HEK293 (cell line): ENCODE data around the gene BCOR.
A peak's percentile ranks its signal among the peaks of the same experiment; 100 is the strongest.

ENCODE experiments used
- CTCF ChIA-PET: fragments of 350-600 bp; formaldehyde crosslinking; extraction: SDS; loops from one replicate; lab custom pipeline; 2021; ENCODE audit warnings: antibody characterized with exemption; lab: Yijun Ruan, JAX
- POLR2A ChIA-PET: fragments of 300-600 bp; formaldehyde crosslinking; extraction: SDS; loops from one replicate; lab custom pipeline; 2020; ENCODE audit warnings: antibody characterized with exemption, inconsistent platforms; lab: Yijun Ruan, JAX
- H3K27ac ChIP-seq: fragments of 200-500 bp; sonication (Bioruptor generic); 2 replicates; pipeline ENCODE4 v1.5.1; 2014; ENCODE audit warnings: low read depth, low read length, control low read depth, inconsistent platforms; ENCODE audit errors: extremely low read depth
- H3K36me3 ChIP-seq, 2 experiments: fragments of 200-500 bp in 1 of 2; sonication (Bioruptor generic) in 1 of 2; 1 replicate in 1 of 2; 2 replicates in 1 of 2; pipeline ENCODE4 v1.5.1; 2014 to 2017; ENCODE audit warnings: inconsistent platforms in 2 of 2, low read length in 2 of 2; ENCODE audit not compliant: control insufficient read depth in 2 of 2, insufficient read depth in 1 of 2
- H3K4me1 ChIP-seq: fragments of 200-500 bp; sonication (Bioruptor generic); 2 replicates; pipeline ENCODE4 v1.5.1; 2014; ENCODE audit warnings: mild to moderate bottlenecking, low read length, inconsistent platforms; ENCODE audit not compliant: control insufficient read depth, insufficient read depth
- H3K4me3 ChIP-seq: 2 replicates; pipeline ENCODE4 v1.5.1; 2011; ENCODE audit warnings: low read depth, mild to moderate bottlenecking, control low read depth, low read length, moderate library complexity
- H3K9me3 ChIP-seq: fragments of 200-500 bp; sonication (Bioruptor generic); 2 replicates; pipeline ENCODE4 v1.5.1; 2014; ENCODE audit warnings: low read depth, low read length, inconsistent platforms; ENCODE audit not compliant: control insufficient read depth, insufficient read depth
- BCL11B ChIP-seq: fragments of 450-650 bp; formaldehyde crosslinking; IDR thresholded peaks from 2 replicates; pipeline ENCODE4 v1.5.1; 2016; ENCODE audit warnings: low read depth, missing biosample characterization, missing genetic modification characterization
- GLIS1 ChIP-seq: fragments of 450-650 bp; formaldehyde crosslinking; IDR thresholded peaks from 2 replicates; pipeline ENCODE4 v1.5.1; 2016; ENCODE audit warnings: missing biosample characterization, missing genetic modification characterization
- HOXC10 ChIP-seq: sonication (generic); formaldehyde crosslinking; IDR thresholded peaks from 2 replicates; pipeline ENCODE4 v1.8.1; 2023; ENCODE audit warnings: mild to moderate bottlenecking, missing genetic modification reagents
- HOXD13 ChIP-seq: sonication (generic); formaldehyde crosslinking; IDR thresholded peaks from 2 replicates; pipeline ENCODE4 v1.8.0; 2022; ENCODE audit warnings: missing genetic modification reagents, borderline replicate concordance
- KLF16 ChIP-seq: fragments of 450-650 bp; formaldehyde crosslinking; IDR thresholded peaks from 2 replicates; pipeline ENCODE4 v1.5.1; 2017; ENCODE audit warnings: missing biosample characterization, missing genetic modification characterization
- ZBTB8A ChIP-seq: fragments of 450-650 bp; formaldehyde crosslinking; IDR thresholded peaks from 2 replicates; pipeline ENCODE4 v1.5.1; 2016; ENCODE audit warnings: missing biosample characterization, missing genetic modification characterization
- ZNF112 ChIP-seq: fragments of 450-650 bp; formaldehyde crosslinking; IDR thresholded peaks from 2 replicates; pipeline ENCODE4 v1.5.0; 2017; ENCODE audit warnings: missing biosample characterization, missing genetic modification characterization
- ZNF121 ChIP-seq: fragments of 450-650 bp; formaldehyde crosslinking; IDR thresholded peaks from 2 replicates; pipeline ENCODE4 v1.5.1; 2016; ENCODE audit warnings: missing biosample characterization, missing genetic modification characterization
- ZNF146 ChIP-seq: fragments of 450-650 bp; formaldehyde crosslinking; IDR thresholded peaks from 2 replicates; pipeline ENCODE4 v1.5.1; 2016; ENCODE audit warnings: missing biosample characterization, missing genetic modification characterization
- ZNF19 ChIP-seq: fragments of 450-650 bp; formaldehyde crosslinking; IDR thresholded peaks from 2 replicates; pipeline ENCODE4; 2016; ENCODE audit warnings: missing biosample characterization, missing genetic modification characterization, low read depth
- ZNF202 ChIP-seq: fragments of 450-650 bp; formaldehyde crosslinking; IDR thresholded peaks from 2 replicates; pipeline ENCODE4 v1.5.1; 2016; ENCODE audit warnings: missing biosample characterization, missing genetic modification characterization, borderline replicate concordance
- ZNF214 ChIP-seq: fragments of 450-650 bp; formaldehyde crosslinking; IDR thresholded peaks from 2 replicates; pipeline ENCODE4 v1.5.1; 2017; ENCODE audit warnings: missing biosample characterization, mild to moderate bottlenecking, missing genetic modification characterization, borderline replicate concordance
- ZNF292 ChIP-seq: fragments of 450-650 bp; formaldehyde crosslinking; IDR thresholded peaks from 2 replicates; pipeline ENCODE4 v1.5.1; 2016; ENCODE audit warnings: low read depth, missing biosample characterization, missing genetic modification characterization, borderline replicate concordance
- ZNF394 ChIP-seq: fragments of 450-650 bp; formaldehyde crosslinking; IDR thresholded peaks from 2 replicates; pipeline ENCODE4 v1.5.1; 2016; ENCODE audit warnings: missing biosample characterization, missing genetic modification characterization, mild to moderate bottlenecking, moderate library complexity, borderline replicate concordance
- ZNF426 ChIP-seq: fragments of 450-650 bp; formaldehyde crosslinking; IDR thresholded peaks from 2 replicates; pipeline ENCODE4 v1.5.1; 2017; ENCODE audit warnings: missing biosample characterization, missing genetic modification characterization, mild to moderate bottlenecking, inconsistent platforms, moderate library complexity
- ZNF544 ChIP-seq: fragments of 450-650 bp; formaldehyde crosslinking; IDR thresholded peaks from 2 replicates; pipeline ENCODE4 v1.5.0; 2017; ENCODE audit warnings: missing biosample characterization, missing genetic modification characterization
- ZNF548 ChIP-seq: fragments of 450-650 bp; formaldehyde crosslinking; IDR thresholded peaks from 2 replicates; pipeline ENCODE4 v1.5.1; 2016; ENCODE audit warnings: missing biosample characterization, missing genetic modification characterization
- ZNF624 ChIP-seq: fragments of 450-650 bp; formaldehyde crosslinking; IDR thresholded peaks from 2 replicates; pipeline ENCODE4 v1.5.1; 2017; ENCODE audit warnings: missing biosample characterization, missing genetic modification characterization
- ZNF626 ChIP-seq: fragments of 450-650 bp; sonication (Bioruptor Pico); formaldehyde crosslinking; IDR thresholded peaks from 2 replicates; pipeline ENCODE4 v1.5.1; 2018; ENCODE audit warnings: missing biosample characterization, missing genetic modification characterization, inconsistent platforms
- ZNF677 ChIP-seq: fragments of 450-650 bp; IDR thresholded peaks from 2 replicates; pipeline ENCODE4 v1.5.0; 2018; ENCODE audit warnings: missing biosample characterization, mild to moderate bottlenecking, missing genetic modification characterization, moderate library complexity
- ZNF768 ChIP-seq: fragments of 450-650 bp; formaldehyde crosslinking; IDR thresholded peaks from 2 replicates; pipeline ENCODE4 v1.5.1; 2018; ENCODE audit warnings: missing biosample characterization, mild to moderate bottlenecking, missing genetic modification characterization
- ZNF785 ChIP-seq: fragments of 450-650 bp; formaldehyde crosslinking; IDR thresholded peaks from 2 replicates; pipeline ENCODE4 v1.5.1; 2016; ENCODE audit warnings: missing biosample characterization, missing genetic modification characterization
- ZXDB ChIP-seq: fragments of 450-650 bp; formaldehyde crosslinking; IDR thresholded peaks from 2 replicates; pipeline ENCODE4 v1.5.1; 2016; ENCODE audit warnings: missing biosample characterization, missing genetic modification characterization
- TF ChIP-seq, protein P1 (sequence below): fragments of 450-650 bp; formaldehyde crosslinking; IDR thresholded peaks from 2 replicates; pipeline ENCODE4 v1.5.1; 2016; ENCODE audit warnings: missing biosample characterization, missing genetic modification characterization, borderline replicate concordance
- TF ChIP-seq, protein P2 (sequence below): fragments of 450-650 bp; formaldehyde crosslinking; IDR thresholded peaks from 2 replicates; pipeline ENCODE4 v1.5.1; 2016; ENCODE audit warnings: missing biosample characterization, missing genetic modification characterization
- TF ChIP-seq, protein P3 (sequence below): IDR thresholded peaks from 2 replicates; pipeline ENCODE4 v1.6.1; 2011; ENCODE audit warnings: mild to moderate bottlenecking, low read depth, low read length, borderline replicate concordance

The BCOR gene

DNA sequence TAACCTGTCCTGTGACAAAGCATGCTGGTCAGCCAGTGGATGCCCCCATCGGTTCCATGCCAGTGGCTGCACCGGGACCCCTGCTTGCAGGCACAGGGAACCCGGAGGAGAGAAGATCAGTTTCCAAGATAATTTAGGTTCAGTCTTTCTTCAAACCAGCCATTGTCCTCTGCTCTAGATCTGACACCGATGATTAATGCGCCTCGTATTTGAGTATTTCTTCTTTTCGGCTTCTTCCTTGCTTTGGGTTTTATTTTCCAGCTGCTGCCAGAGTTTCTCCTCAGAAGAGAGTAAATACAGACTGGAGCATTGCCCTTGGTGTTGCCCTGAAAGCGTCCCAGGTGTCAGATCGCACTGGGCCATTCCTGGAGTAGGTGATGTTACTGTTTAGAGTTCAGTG is 19.2 kb upstream of the BCOR start:
- TF ChIP-seq, protein P1, sequence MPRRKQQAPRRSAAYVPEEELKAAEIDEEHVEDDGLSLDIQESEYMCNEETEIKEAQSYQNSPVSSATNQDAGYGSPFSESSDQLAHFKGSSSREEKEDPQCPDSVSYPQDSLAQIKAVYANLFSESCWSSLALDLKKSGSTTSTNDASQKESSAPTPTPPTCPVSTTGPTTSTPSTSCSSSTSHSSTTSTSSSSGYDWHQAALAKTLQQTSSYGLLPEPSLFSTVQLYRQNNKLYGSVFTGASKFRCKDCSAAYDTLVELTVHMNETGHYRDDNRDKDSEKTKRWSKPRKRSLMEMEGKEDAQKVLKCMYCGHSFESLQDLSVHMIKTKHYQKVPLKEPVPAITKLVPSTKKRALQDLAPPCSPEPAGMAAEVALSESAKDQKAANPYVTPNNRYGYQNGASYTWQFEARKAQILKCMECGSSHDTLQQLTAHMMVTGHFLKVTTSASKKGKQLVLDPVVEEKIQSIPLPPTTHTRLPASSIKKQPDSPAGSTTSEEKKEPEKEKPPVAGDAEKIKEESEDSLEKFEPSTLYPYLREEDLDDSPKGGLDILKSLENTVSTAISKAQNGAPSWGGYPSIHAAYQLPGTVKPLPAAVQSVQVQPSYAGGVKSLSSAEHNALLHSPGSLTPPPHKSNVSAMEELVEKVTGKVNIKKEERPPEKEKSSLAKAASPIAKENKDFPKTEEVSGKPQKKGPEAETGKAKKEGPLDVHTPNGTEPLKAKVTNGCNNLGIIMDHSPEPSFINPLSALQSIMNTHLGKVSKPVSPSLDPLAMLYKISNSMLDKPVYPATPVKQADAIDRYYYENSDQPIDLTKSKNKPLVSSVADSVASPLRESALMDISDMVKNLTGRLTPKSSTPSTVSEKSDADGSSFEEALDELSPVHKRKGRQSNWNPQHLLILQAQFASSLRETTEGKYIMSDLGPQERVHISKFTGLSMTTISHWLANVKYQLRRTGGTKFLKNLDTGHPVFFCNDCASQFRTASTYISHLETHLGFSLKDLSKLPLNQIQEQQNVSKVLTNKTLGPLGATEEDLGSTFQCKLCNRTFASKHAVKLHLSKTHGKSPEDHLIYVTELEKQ (tag by site-specific recombination), result no peak
- TF ChIP-seq ZNF426 (no peak), ZNF548 (tag by site-specific recombination) (no peak), ZNF394 (tag by site-specific recombination) (no peak)
- H3K9me3 ChIP-seq, result no peaks in the 10 kb centered on the region
- H3K4me1 ChIP-seq, result no peaks in the 10 kb centered on the region
- ChIA-PET CTCF (interaction anchor here (0.8 kb wide), 1 partner anchor 24 kb away, joined by 3 read pairs; no protein-coding TSS in a partner anchor), POLR2A (no interaction called here)
- H3K4me3 ChIP-seq, result no peak overlapping the region
- no peaks in the 10 kb centered on the region for H3K36me3 ChIP-seq
- H3K27ac ChIP-seq, result no peak overlapping the region

DNA sequence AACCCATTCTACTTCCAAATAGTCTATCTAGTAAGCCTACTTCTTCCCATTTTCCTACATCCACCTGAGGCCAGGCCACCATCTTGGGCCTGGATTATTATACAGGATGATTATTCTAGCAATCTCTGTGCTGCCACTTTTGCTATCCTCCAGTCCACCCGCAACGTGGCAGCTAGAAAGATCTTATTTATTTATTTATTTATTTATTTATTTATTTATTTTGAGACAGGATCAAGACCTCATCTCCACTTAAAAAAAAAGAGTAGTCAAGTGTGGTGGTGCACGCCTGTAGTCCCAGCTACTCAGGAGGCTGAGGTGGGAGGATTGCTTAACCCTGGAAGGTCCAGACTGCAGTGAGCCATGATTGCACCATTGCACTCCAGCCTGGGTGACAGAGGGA is 15.2 kb upstream of the BCOR start:
- no peak overlapping the region for H3K4me3 ChIP-seq
- POLR2A ChIA-PET, result interaction anchor here (1.2 to 1.4 kb wide), 2 partner anchors 17 to 22 kb away, joined by 3 read pairs; no protein-coding TSS in a partner anchor
- no peaks in the 10 kb centered on the region for H3K4me1 ChIP-seq
- no peaks in the 10 kb centered on the region for H3K36me3 ChIP-seq
- H3K27ac ChIP-seq, result no peak overlapping the region
- H3K9me3 ChIP-seq, result no peaks in the 10 kb centered on the region
- CTCF ChIA-PET, result interaction anchor here (0.6 to 0.7 kb wide), 2 partner anchors 294 to 1687 kb away, joined by 4 to 5 read pairs; no protein-coding TSS in a partner anchor
- TF ChIP-seq ZNF677 (tag by site-specific recombination), result no peak
- no peak for TF ChIP-seq ZNF626 (tag by site-specific recombination)
- TF ChIP-seq KLF16 (tag by site-specific recombination), result no peak
- peak; percentile 40; the same call in 1 of the 2 replicates for TF ChIP-seq ZBTB8A (tag by site-specific recombination)
- TF ChIP-seq ZNF112, result no peak
- TF ChIP-seq ZNF292 (tag by site-specific recombination), result no peak
- TF ChIP-seq ZNF146 (tag by site-specific recombination), result no peak
- peak; percentile 73; the same call in 1 of the 2 replicates for TF ChIP-seq ZNF394 (tag by site-specific recombination)
- no peak for TF ChIP-seq HOXC10
- TF ChIP-seq HOXD13 (CRISPR knock-in tag), result no peak
- TF ChIP-seq, protein P2, sequence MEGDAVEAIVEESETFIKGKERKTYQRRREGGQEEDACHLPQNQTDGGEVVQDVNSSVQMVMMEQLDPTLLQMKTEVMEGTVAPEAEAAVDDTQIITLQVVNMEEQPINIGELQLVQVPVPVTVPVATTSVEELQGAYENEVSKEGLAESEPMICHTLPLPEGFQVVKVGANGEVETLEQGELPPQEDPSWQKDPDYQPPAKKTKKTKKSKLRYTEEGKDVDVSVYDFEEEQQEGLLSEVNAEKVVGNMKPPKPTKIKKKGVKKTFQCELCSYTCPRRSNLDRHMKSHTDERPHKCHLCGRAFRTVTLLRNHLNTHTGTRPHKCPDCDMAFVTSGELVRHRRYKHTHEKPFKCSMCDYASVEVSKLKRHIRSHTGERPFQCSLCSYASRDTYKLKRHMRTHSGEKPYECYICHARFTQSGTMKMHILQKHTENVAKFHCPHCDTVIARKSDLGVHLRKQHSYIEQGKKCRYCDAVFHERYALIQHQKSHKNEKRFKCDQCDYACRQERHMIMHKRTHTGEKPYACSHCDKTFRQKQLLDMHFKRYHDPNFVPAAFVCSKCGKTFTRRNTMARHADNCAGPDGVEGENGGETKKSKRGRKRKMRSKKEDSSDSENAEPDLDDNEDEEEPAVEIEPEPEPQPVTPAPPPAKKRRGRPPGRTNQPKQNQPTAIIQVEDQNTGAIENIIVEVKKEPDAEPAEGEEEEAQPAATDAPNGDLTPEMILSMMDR (tag by site-specific recombination), result no peak
- TF ChIP-seq ZNF624, result no peak
- 0 out of 2 replicates have a peak, but pooled peaks have one; percentile 17 for TF ChIP-seq ZNF202
- TF ChIP-seq ZNF544 (tag by site-specific recombination), result no peak
- TF ChIP-seq ZNF785 (tag by site-specific recombination), result no peak
- TF ChIP-seq ZNF19 (tag by site-specific recombination), result no peak
- TF ChIP-seq ZNF214 (tag by site-specific recombination), result no peak
- TF ChIP-seq, protein P3, sequence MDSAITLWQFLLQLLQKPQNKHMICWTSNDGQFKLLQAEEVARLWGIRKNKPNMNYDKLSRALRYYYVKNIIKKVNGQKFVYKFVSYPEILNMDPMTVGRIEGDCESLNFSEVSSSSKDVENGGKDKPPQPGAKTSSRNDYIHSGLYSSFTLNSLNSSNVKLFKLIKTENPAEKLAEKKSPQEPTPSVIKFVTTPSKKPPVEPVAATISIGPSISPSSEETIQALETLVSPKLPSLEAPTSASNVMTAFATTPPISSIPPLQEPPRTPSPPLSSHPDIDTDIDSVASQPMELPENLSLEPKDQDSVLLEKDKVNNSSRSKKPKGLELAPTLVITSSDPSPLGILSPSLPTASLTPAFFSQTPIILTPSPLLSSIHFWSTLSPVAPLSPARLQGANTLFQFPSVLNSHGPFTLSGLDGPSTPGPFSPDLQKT, result no peak
- TF ChIP-seq ZNF768 (tag by site-specific recombination), result no peak
- TF ChIP-seq BCL11B (tag by site-specific recombination), result no peak
- no peak for TF ChIP-seq ZNF121 (tag by site-specific recombination)
- no peak for TF ChIP-seq ZXDB
- TF ChIP-seq GLIS1 (tag by site-specific recombination), result no peak
